Tibial nerve (tissue), 4 donors: ENCODE measurements around the gene ADI1.

Experiments
- EP300 ChIP-seq, 2 donors: sonication (generic); formaldehyde crosslinking; IDR thresholded peaks; one replicate each; pipeline ENCODE4 v1.6.1; 2017; ENCODE audit warnings: antibody characterized with exemption in 2 of 2, mild to moderate bottlenecking in 1 of 2
- TF ChIP-seq, protein P1 (sequence below), 5 experiments: fragments of 200-600 bp in 3 of 5; fragments of 450-650 bp in 2 of 5; sonication (generic) in 3 of 5; IDR thresholded peaks; one replicate each; pipeline ENCODE4 v1.5.1; 2016 to 2019; ENCODE audit warnings: antibody characterized with exemption in 5 of 5, mild to moderate bottlenecking in 3 of 5, moderate library complexity in 2 of 5

DNA sequence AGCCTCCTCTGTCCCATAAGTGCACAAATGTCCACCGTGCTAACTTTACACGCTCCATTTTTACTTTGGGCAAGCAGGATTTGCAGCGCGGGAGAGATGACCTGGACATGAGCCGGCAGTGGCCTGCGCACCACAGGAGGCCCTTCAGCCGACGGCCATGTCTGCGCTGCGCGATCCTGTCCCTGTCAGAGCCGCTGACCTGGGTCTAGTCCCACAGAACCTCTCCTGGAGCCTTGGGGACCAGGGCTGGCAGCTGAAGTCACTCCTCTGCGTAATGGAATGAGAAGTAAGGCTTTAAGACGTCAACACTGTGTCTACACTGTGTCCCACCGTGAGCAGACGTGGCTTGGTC, 29.6 kb downstream of the ADI1 start:
- no peak for TF ChIP-seq EP300 (IDR thresholded peaks at IDR 0.05)
- TF ChIP-seq, protein P1, sequence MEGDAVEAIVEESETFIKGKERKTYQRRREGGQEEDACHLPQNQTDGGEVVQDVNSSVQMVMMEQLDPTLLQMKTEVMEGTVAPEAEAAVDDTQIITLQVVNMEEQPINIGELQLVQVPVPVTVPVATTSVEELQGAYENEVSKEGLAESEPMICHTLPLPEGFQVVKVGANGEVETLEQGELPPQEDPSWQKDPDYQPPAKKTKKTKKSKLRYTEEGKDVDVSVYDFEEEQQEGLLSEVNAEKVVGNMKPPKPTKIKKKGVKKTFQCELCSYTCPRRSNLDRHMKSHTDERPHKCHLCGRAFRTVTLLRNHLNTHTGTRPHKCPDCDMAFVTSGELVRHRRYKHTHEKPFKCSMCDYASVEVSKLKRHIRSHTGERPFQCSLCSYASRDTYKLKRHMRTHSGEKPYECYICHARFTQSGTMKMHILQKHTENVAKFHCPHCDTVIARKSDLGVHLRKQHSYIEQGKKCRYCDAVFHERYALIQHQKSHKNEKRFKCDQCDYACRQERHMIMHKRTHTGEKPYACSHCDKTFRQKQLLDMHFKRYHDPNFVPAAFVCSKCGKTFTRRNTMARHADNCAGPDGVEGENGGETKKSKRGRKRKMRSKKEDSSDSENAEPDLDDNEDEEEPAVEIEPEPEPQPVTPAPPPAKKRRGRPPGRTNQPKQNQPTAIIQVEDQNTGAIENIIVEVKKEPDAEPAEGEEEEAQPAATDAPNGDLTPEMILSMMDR (IDR thresholded peaks at IDR 0.05) = no peak
